H7 (cell line): ENCODE data around the gene SURF2. TPM values are rescaled to one million over a fixed set of nuclear protein-coding genes. Genes with fewer than 3 reads are reported as not detected.

Source experiments
- DNase-seq: peaks from one replicate; pipeline ENCODE4 v3.0.0; 2012
- H3K27me3 ChIP-seq: 2 replicates; pipeline ENCODE4 v1.6.0; 2011; ENCODE audit warnings: mild to moderate bottlenecking, low read length; ENCODE audit not compliant: control insufficient read depth, insufficient read depth
- H3K36me3 ChIP-seq: replicated peaks from 2 replicates; pipeline ENCODE4 v1.5.1; 2011; ENCODE audit warnings: low read length; ENCODE audit not compliant: control insufficient read depth, insufficient read depth
- H3K4me3 ChIP-seq: 2 replicates; pipeline ENCODE4 v1.5.1; 2011; ENCODE audit warnings: low read depth, mild to moderate bottlenecking, control low read depth, low read length, moderate library complexity; ENCODE audit not compliant: insufficient read depth
- total RNA-seq: library from RNA; depleted of rRNA; stranded (reverse); fragments of >200 nt; shearing (Covaris generic); gene quantifications from 2 replicates; pipeline ENCODE4 v1.2.3, GENCODE V29; 2014; rRNA removed

SURF2 gene
- total RNA-seq, 1 experiment from 2014 or later, result 25.8 TPM

- Histone ChIP-seq H3K36me3 (peaks cover 13% of the 10 kb centered on the region), H3K27me3 (no peaks in the 10 kb centered on the region), H3K4me3 (no peak overlapping the region)
- DNase-seq, result peak; percentile 34
Measured at GRCh38 chr9:133404454-133405002, 48.2 kb downstream of the SURF2 start.

- H3K4me3 ChIP-seq, result no peak overlapping the region
- H3K27me3 ChIP-seq, result no peaks in the 10 kb centered on the region
- no peak for DNase-seq
- H3K36me3 ChIP-seq, result peaks cover 20% of the 10 kb centered on the region
Measured at GRCh38 chr9:133405508-133406438, 49.4 kb downstream of the SURF2 start.

GRCh38 chr9:133406480-133407307 is 50.3 kb downstream of the SURF2 start:
- DNase-seq, result peak; percentile 93
- Histone ChIP-seq H3K4me3 (no peak overlapping the region), H3K27me3 (no peaks in the 10 kb centered on the region), H3K36me3 (peaks cover 25% of the 10 kb centered on the region)

GRCh38 chr9:133408042-133408441 is 51.7 kb downstream of the SURF2 start:
- Histone ChIP-seq H3K4me3 (no peak overlapping the region), H3K27me3 (no peaks in the 10 kb centered on the region), H3K36me3 (peaks cover 30% of the 10 kb centered on the region)
- DNase-seq, result no peak

Other genes with a start within 250 kb of the SURF2 start
- gene RALGDS, start 235.3 kb upstream of the SURF2 start, total RNA-seq, result 24.4 and 24.6 TPM in 2 replicates
- gene GBGT1, start 192.6 kb upstream of the SURF2 start, total RNA-seq, result 6.8 and 7.5 TPM in 2 replicates
- not detected in 2 replicates for gene OBP2B, start 147.3 kb upstream of the SURF2 start, total RNA-seq
- 0.63 TPM in 1 of 2 replicates, not detected in the other for gene ABO, start 81.3 kb upstream of the SURF2 start, total RNA-seq
- 42.0 and 45.2 TPM in 2 replicates for gene SURF6, start 20.4 kb upstream of the SURF2 start, total RNA-seq
- 61.0 and 64.6 TPM in 2 replicates for gene MED22, start 8.4 kb upstream of the SURF2 start, total RNA-seq
- 2,813 and 2,948 TPM in 2 replicates for gene RPL7A, start 8.3 kb upstream of the SURF2 start, total RNA-seq
- 30.6 and 31.8 TPM in 2 replicates for gene SURF1, start 63 bp upstream of the SURF2 start, total RNA-seq
- 174 and 181 TPM in 2 replicates for gene SURF4, start 19.5 kb downstream of the SURF2 start, total RNA-seq
- 0.17 and 0.41 TPM in 2 replicates for gene STKLD1, start 19.8 kb downstream of the SURF2 start, total RNA-seq
- gene REXO4, start 61.5 kb downstream of the SURF2 start, total RNA-seq, result 28.5 and 33.5 TPM in 2 replicates
- gene ADAMTS13, start 65.8 kb downstream of the SURF2 start, total RNA-seq, result 2.8 and 5.5 TPM in 2 replicates
- gene CACFD1, start 103.4 kb downstream of the SURF2 start, total RNA-seq, result 9.5 and 11.3 TPM in 2 replicates
- 13.8 and 18.2 TPM in 2 replicates for gene SLC2A6, start 122.5 kb downstream of the SURF2 start, total RNA-seq
- not detected in 2 replicates for gene MYMK, start 168.4 kb downstream of the SURF2 start, total RNA-seq
- gene ADAMTSL2, start 178.2 kb downstream of the SURF2 start, total RNA-seq, result 0.42 and 0.70 TPM in 2 replicates